HepG2 (cell line): ENCODE results near the gene NSMCE1. TPM values are rescaled to one million over a fixed set of nuclear protein-coding genes. Genes with fewer than 3 reads are reported as not detected.

ENCODE experiments used
- ATAC-seq: fragments of 200-7000 bp; cut with Tn5 transposase; 3 replicates; pipeline ENCODE4 v1.9.1; 2020; ENCODE audit warnings: mild to moderate bottlenecking, moderate library complexity
- BruUV-seq: library from RNA; stranded (reverse); fragments of 400-500 nt; replicated peaks from 2 replicates; lab custom pipeline; 2021; lab: Mats Ljungman, UMichigan
- CTCF ChIA-PET: fragments of 300-600 bp; formaldehyde crosslinking; extraction: SDS; loops from one replicate; lab custom pipeline; 2021; ENCODE audit warnings: low total read pairs, inconsistent platforms, low intra/inter-chr PET ratio; lab: Yijun Ruan, JAX
- POLR2A ChIA-PET: fragments of 350-600 bp; sonication (Branson Sonifier 250); formaldehyde crosslinking; loops from one replicate; lab custom pipeline; 2020; ENCODE audit warnings: antibody characterized with exemption, inconsistent platforms; lab: Yijun Ruan, JAX
- DNase-seq: peaks from one replicate; pipeline ENCODE4 v3.0.0-alpha.2; 2015; ENCODE audit warnings: low spot score
- FAIRE-seq: peaks from 3 replicates; lab custom pipeline; 2011; peaks lifted over from hg19 to GRCh38; lab: Jason Lieb, UNC
- H2AFZ ChIP-seq: one replicate; pipeline ENCODE4 v1.6.1; 2011; ENCODE audit warnings: low read length, inconsistent platforms
- H3K27ac ChIP-seq: fragments of 300-600 bp; 3 replicates; pipeline ENCODE4 v1.8.0; 2011; ENCODE audit warnings: mixed run types, mild to moderate bottlenecking, mixed read lengths, low read length, inconsistent platforms; ENCODE audit not compliant: insufficient read depth; ENCODE audit errors: extremely low read length
- H3K27me3 ChIP-seq, 2 experiments: fragments of 200-600 bp in 1 of 2; 2 replicates in 1 of 2; 3 replicates in 1 of 2; pipeline versions ENCODE4 v1.6.0 to v1.8.0; 2011; ENCODE audit warnings: low read length in 2 of 2, mild to moderate bottlenecking in 2 of 2, moderate library complexity in 2 of 2, inconsistent platforms in 1 of 2; ENCODE audit not compliant: insufficient read depth in 2 of 2, control insufficient read depth in 1 of 2
- H3K36me3 ChIP-seq, 2 experiments: fragments of 200-600 bp in 1 of 2; replicated peaks in 1 of 2; 2 replicates in 1 of 2; 3 replicates in 1 of 2; pipeline versions ENCODE4 v1.5.1 to v1.8.0; 2011; ENCODE audit warnings: low read length in 2 of 2, inconsistent platforms in 1 of 2; ENCODE audit not compliant: insufficient read depth in 2 of 2, control insufficient read depth in 1 of 2
- H3K4me1 ChIP-seq: 2 replicates; pipeline ENCODE4 v1.5.1; 2012; ENCODE audit warnings: low read length, inconsistent platforms; ENCODE audit not compliant: insufficient read depth
- H3K4me2 ChIP-seq: 2 replicates; pipeline ENCODE4 v1.6.0; 2011; ENCODE audit warnings: low read depth, low read length, inconsistent platforms
- H3K4me3 ChIP-seq, 3 experiments: fragments of 200-600 bp in 1 of 3; sonication (generic), shearing (Covaris generic) in 1 of 3; replicated peaks in 1 of 3; 2 replicates each; pipeline ENCODE4 v1.5.1; 2011 to 2016; ENCODE audit warnings: low read length in 3 of 3, inconsistent platforms in 2 of 3, low read depth in 2 of 3, mild to moderate bottlenecking in 2 of 3, control low read depth in 1 of 3, mixed read lengths in 1 of 3; ENCODE audit not compliant: insufficient read depth in 1 of 3
- H3K79me2 ChIP-seq: one replicate; pipeline ENCODE4 v1.6.1; 2011; ENCODE audit warnings: low read length, inconsistent platforms; ENCODE audit not compliant: insufficient read depth
- H3K9ac ChIP-seq: 2 replicates; pipeline ENCODE4 v1.6.0; 2011; ENCODE audit warnings: mild to moderate bottlenecking, low read depth, low read length, inconsistent platforms; ENCODE audit not compliant: insufficient read depth
- H3K9me3 ChIP-seq: 2 replicates; pipeline ENCODE4 v1.5.1; 2012; ENCODE audit warnings: mild to moderate bottlenecking, low read length
- H4K20me1 ChIP-seq: 2 replicates; pipeline ENCODE4 v1.6.0; 2011; ENCODE audit warnings: inconsistent platforms, mild to moderate bottlenecking, low read length, moderate library complexity; ENCODE audit not compliant: insufficient read depth
- ARID4A ChIP-seq: sonication (generic); formaldehyde crosslinking; IDR thresholded peaks from 2 replicates; pipeline ENCODE4 v1.5.0; 2020; ENCODE audit warnings: mild to moderate bottlenecking, missing genetic modification reagents, borderline replicate concordance
- FOXO1 ChIP-seq: sonication (generic); formaldehyde crosslinking; IDR thresholded peaks from 2 replicates; pipeline ENCODE4 v1.4.0; 2020; ENCODE audit warnings: missing genetic modification reagents
- FOXP4 ChIP-seq: sonication (generic); formaldehyde crosslinking; IDR thresholded peaks from 2 replicates; pipeline ENCODE4 v1.4.0; 2020; ENCODE audit warnings: missing genetic modification reagents
- HNF4G ChIP-seq, 2 experiments: sonication (generic) in 1 of 2; formaldehyde crosslinking in 1 of 2; IDR thresholded peaks; 2 replicates each; pipeline versions ENCODE4 v1.4.0 to v1.6.1; 2011 to 2020; ENCODE audit warnings: borderline replicate concordance in 2 of 2, low read depth in 2 of 2, mild to moderate bottlenecking in 2 of 2, low read length in 1 of 2, missing genetic modification reagents in 1 of 2, moderate library complexity in 1 of 2
- KDM5B ChIP-seq: sonication (generic); formaldehyde crosslinking; IDR thresholded peaks from 2 replicates; pipeline ENCODE4 v1.4.0; 2020; ENCODE audit warnings: missing genetic modification reagents, mild to moderate bottlenecking, borderline replicate concordance
- NRL ChIP-seq: sonication (generic); formaldehyde crosslinking; IDR thresholded peaks from 2 replicates; pipeline ENCODE4 v1.5.0; 2020; ENCODE audit warnings: missing genetic modification reagents, mild to moderate bottlenecking, moderate library complexity, borderline replicate concordance
- RCOR2 ChIP-seq: IDR thresholded peaks from 2 replicates; pipeline ENCODE4 v1.6.1; 2016; ENCODE audit warnings: missing biosample characterization, missing genetic modification reagents
- SALL1 ChIP-seq: sonication (generic); formaldehyde crosslinking; IDR thresholded peaks from 2 replicates; pipeline ENCODE4 v1.8.0; 2022; ENCODE audit warnings: mild to moderate bottlenecking, missing genetic modification reagents
- SNAPC2 ChIP-seq: sonication (generic); formaldehyde crosslinking; IDR thresholded peaks from 2 replicates; pipeline ENCODE4 v1.8.1; 2022; ENCODE audit warnings: mild to moderate bottlenecking, missing genetic modification reagents
- SPEN ChIP-seq: sonication (generic); formaldehyde crosslinking; IDR thresholded peaks from 2 replicates; pipeline ENCODE4 v1.5.1; 2020; ENCODE audit warnings: low read depth, mild to moderate bottlenecking, missing genetic modification reagents
- TRIM22 ChIP-seq: fragments of 450-650 bp; IDR thresholded peaks from 2 replicates; pipeline ENCODE4 v1.6.1; 2017
- ZBTB42 ChIP-seq: sonication (generic); formaldehyde crosslinking; IDR thresholded peaks from 2 replicates; pipeline ENCODE4 v1.5.0; 2020; ENCODE audit warnings: mild to moderate bottlenecking, missing genetic modification reagents
- WGBS: methylation state at CpG from one replicate; pipeline ENCODE4 v1.1.6; 2017; ENCODE audit warnings: low lambda C conversion rate; 5-methylcytosine and 5-hydroxymethylcytosine counted together
- in situ Hi-C: cut with HindIII; loops from 2 replicates; pipeline ENCODE4 v1.10.0; 2017; ENCODE audit warnings: low pct_unique_long_range_greater_than_20kb; ENCODE audit not compliant: extremely low pct_ligation_motif_present
- intact Hi-C: fragments of 100-400 bp; cut with micrococcal nuclease; formaldehyde crosslinking; loops from one replicate; pipeline ENCODE4 v1.10.0; 2022; ENCODE audit not compliant: unreplicated experiment
- polyA plus RNA-seq, 8 experiments: library from polyadenylated mRNA; depleted of rRNA in 3 of 8; stranded (reverse) in 7 of 8; unstranded in 1 of 8; fragments of >200 nt; fragmentation: Illumina TruSeq in 4 of 8; extraction: Trizol in 4 of 8; gene quantifications; 2 replicates each; pipeline versions ENCODE4 v1.2.1 to v1.2.3, GENCODE V29; 2011 to 2016; ENCODE audit warnings: low read depth in 4 of 8, missing spikeins in 1 of 8, mixed read lengths in 1 of 8; ENCODE audit not compliant: insufficient read depth in 1 of 8
- total RNA-seq, 5 experiments: library from RNA; depleted of rRNA; stranded (reverse); fragments of >200 nt; fragmentation: Illumina TruSeq; extraction: Trizol; gene quantifications; 2 replicates each; pipeline ENCODE4 v1.2.3, GENCODE V29; 2016; ENCODE audit warnings: low read depth in 1 of 5

Gene NSMCE1
- total and polyA plus RNA-seq, 2 of the 13 experiments (the other 11 are each of a cell fraction or from before 2014, with no cell fraction given): 42.7 to 52.9 TPM

GRCh38 chr16:27204312-27204915 lies 64.2 kb downstream of the NSMCE1 start (continued):
- 0 out of 2 replicates have a peak, but pooled peaks have one; percentile 1 for TF ChIP-seq FOXP4 (CRISPR knock-in tag)
- no peak for TF ChIP-seq ZBTB42 (CRISPR knock-in tag)

- Histone ChIP-seq H3K4me3 (peak within 1 kb of the TSS; percentile 70 to 93 (median 90)), H3K4me1 (peaks cover 42% of the 10 kb centered on the region), H3K79me2 (peaks cover 5% of the 10 kb centered on the region), H3K9ac (peak within 1 kb of the TSS; percentile 98), H2AFZ (peak within 1 kb of the TSS; percentile 92), H3K36me3 (no peaks in the 10 kb centered on the region), H3K27ac (peak within 1 kb of the TSS; percentile 97), H3K27me3 (no peaks in the 10 kb centered on the region; a peak in 1 of 5 replicates), H3K9me3 (no peaks in the 10 kb centered on the region), H4K20me1 (no peaks in the 10 kb centered on the region), H3K4me2 (peak within 1 kb of the TSS; percentile 88)
- in situ Hi-C loops (no loop called here), intact Hi-C loops (loop anchor here (2.0 kb wide), 1 partner anchor 67 kb away; no protein-coding TSS in a partner anchor)
- peak; percentile 93 for ATAC-seq
- CTCF ChIA-PET: no interaction called here
- BruUV-seq: no TSS peak
- peak; percentile 82 for FAIRE-seq
- under 1% methylated on average over 32 of the region's 70 CpGs for WGBS
- POLR2A ChIA-PET: interaction anchor here (0.6 to 2.1 kb wide), 41 partner anchors 9 to 525 kb away, joined by 3 to 34 read pairs (median 4); partner anchors contain the start of genes GTF3C1, KATNIP and NSMCE1
- DNase-seq: peak; percentile 100
- no peak for TF ChIP-seq TRIM22
- TF ChIP-seq RCOR2 (CRISPR knock-in tag): peak; percentile 57
- TF ChIP-seq KDM5B: peak; percentile 95; the same call in 1 of the 2 replicates
- peak; percentile 76 for TF ChIP-seq SNAPC2
- TF ChIP-seq SPEN: peak; percentile 93
- TF ChIP-seq FOXO1 (CRISPR knock-in tag): peak; percentile 60; the same call in 1 of the 2 replicates
- no peak for TF ChIP-seq HNF4G (IDR thresholded peaks at IDR 0.05; ENCODE audit: borderline replicate concordance, low read depth, low read length)
- peak; percentile 6; the same call in 1 of the 2 replicates for TF ChIP-seq HNF4G (CRISPR knock-in tag; IDR thresholded peaks at IDR 0.05; ENCODE audit: borderline replicate concordance, low read depth)
- TF ChIP-seq NRL: no peak
- peak; percentile 92 for TF ChIP-seq SALL1
- TF ChIP-seq ARID4A: peak; percentile 93
Observed at GRCh38 chr16:27203507-27204311, 64.9 kb downstream of the NSMCE1 start, which contains the start of gene KDM8. TSS of gene KDM8 (plus strand) at chr16:27203526. CDS start at chr16:27210124, 6,598 bp downstream.
